NT2/D1 (cell line): ENCODE data around the gene RBM45.

ENCODE experiments used
- DNase-seq: peaks from one replicate; pipeline ENCODE4 v3.0.0-alpha.2; 2011; ENCODE audit warnings: low read depth, low spot score
- H3K27me3 ChIP-seq: 2 replicates; pipeline ENCODE4 v1.6.0; 2011; ENCODE audit warnings: mild to moderate bottlenecking; ENCODE audit not compliant: insufficient read length, insufficient read depth
- H3K36me3 ChIP-seq: 2 replicates; pipeline ENCODE4 v1.6.1; 2011; ENCODE audit warnings: mild to moderate bottlenecking, low read length, mixed read lengths; ENCODE audit not compliant: insufficient read depth, insufficient read length
- H3K4me1 ChIP-seq: 2 replicates; pipeline ENCODE4 v1.5.1; 2011; ENCODE audit not compliant: insufficient read depth, insufficient read length
- H3K4me3 ChIP-seq: 2 replicates; pipeline ENCODE4 v1.5.1; 2011; ENCODE audit warnings: low read depth; ENCODE audit not compliant: insufficient read length
- H3K9ac ChIP-seq: 2 replicates; pipeline ENCODE4 v1.6.0; 2011; ENCODE audit warnings: low read depth; ENCODE audit not compliant: insufficient read length
- H3K9me3 ChIP-seq: 2 replicates; pipeline ENCODE4 v1.5.1; 2011; ENCODE audit warnings: mild to moderate bottlenecking, low read length; ENCODE audit not compliant: insufficient read depth
- SUZ12 ChIP-seq: IDR thresholded peaks from 2 replicates; pipeline ENCODE4 v1.6.1; 2011; ENCODE audit not compliant: insufficient read length, insufficient read depth; ENCODE audit errors: extremely low read depth
- YY1 ChIP-seq: IDR thresholded peaks from 2 replicates; pipeline ENCODE4 v1.6.1; 2011; ENCODE audit not compliant: insufficient read length, insufficient read depth
- ZNF274 ChIP-seq: IDR thresholded peaks from 2 replicates; pipeline ENCODE4 v1.6.1; 2011; ENCODE audit warnings: mild to moderate bottlenecking, low read depth, low read length

The RBM45 gene

DNA sequence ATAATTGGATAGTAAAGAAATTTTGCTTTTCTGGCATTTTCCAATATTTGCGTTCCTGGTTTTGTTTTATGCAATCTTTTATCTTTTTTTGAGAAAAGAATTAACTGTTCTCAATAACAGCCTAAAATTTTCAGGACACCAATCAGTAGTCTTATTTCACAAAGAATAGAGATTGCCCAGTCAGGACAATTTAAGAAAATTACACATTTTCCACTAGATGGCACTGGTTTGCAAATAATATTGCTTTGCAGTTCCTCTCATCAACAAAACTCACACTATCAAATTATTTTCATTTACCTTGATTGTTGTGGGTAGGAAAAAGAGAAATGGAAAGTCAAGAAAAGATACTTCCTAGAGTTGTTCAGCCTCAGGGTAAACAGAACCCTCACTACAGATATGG is 2.4 kb upstream of the RBM45 start:
- H3K9ac ChIP-seq = no peak overlapping the region
- no peaks in the 10 kb centered on the region for H3K36me3 ChIP-seq
- DNase-seq = no peak
- H3K4me3 ChIP-seq = no peak overlapping the region
- no peaks in the 10 kb centered on the region for H3K9me3 ChIP-seq
- H3K4me1 ChIP-seq = no peaks in the 10 kb centered on the region
- TF ChIP-seq ZNF274 (no peak), YY1 (no peak), SUZ12 (no peak)
- no peaks in the 10 kb centered on the region for H3K27me3 ChIP-seq

DNA sequence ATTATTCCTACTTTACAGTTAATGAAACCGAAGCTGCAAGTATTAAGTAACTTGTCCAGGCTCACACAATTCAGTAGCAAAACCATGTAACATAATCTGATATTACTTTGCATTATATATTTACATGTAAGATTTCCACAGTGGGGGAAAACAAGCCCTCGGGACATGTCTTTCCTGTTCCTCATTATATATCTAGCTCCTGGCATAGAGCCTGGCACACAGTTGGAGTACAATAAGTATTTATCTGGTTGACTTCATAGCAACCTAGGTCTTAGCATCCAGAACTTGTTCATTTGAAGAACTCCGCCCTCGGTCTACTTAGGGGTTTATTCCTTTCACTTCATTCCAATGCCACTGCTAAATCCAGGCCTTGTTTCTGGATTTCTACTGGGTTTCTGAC is 1.6 kb upstream of the RBM45 start:
- Histone ChIP-seq H3K4me1 (no peaks in the 10 kb centered on the region), H3K27me3 (no peaks in the 10 kb centered on the region), H3K9ac (no peak overlapping the region), H3K9me3 (no peaks in the 10 kb centered on the region), H3K36me3 (no peaks in the 10 kb centered on the region), H3K4me3 (no peak overlapping the region)
- DNase-seq = no peak
- TF ChIP-seq YY1 (no peak), ZNF274 (no peak), SUZ12 (no peak)

DNA sequence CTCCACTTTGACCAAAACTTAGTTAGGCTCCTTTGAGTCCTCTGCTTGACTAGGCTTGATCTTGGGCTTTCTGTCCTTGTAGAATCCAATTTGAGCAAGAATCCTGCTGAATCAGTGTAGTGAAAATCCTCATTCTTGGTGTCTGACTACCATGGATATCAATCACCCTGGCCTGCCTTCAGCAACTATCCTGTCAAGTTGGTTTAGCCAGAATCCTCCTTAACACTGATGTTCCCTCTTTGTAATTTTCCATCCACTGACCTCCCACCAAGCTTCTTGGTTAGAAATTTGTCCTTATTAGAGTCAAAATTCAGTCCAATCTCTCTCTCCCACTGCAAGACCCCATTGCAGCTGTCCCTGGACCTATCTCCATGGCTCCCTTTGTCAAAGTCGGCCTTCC is 494 bp upstream of the RBM45 start:
- H3K9me3 ChIP-seq = no peaks in the 10 kb centered on the region
- no peaks in the 10 kb centered on the region for H3K27me3 ChIP-seq
- no peak overlapping the region for H3K4me3 ChIP-seq
- H3K9ac ChIP-seq = no peak overlapping the region
- no peak for DNase-seq
- no peak for TF ChIP-seq SUZ12
- no peak for TF ChIP-seq YY1
- TF ChIP-seq ZNF274 = no peak
- no peaks in the 10 kb centered on the region for H3K4me1 ChIP-seq
- peaks cover 7% of the 10 kb centered on the region for H3K36me3 ChIP-seq

DNA sequence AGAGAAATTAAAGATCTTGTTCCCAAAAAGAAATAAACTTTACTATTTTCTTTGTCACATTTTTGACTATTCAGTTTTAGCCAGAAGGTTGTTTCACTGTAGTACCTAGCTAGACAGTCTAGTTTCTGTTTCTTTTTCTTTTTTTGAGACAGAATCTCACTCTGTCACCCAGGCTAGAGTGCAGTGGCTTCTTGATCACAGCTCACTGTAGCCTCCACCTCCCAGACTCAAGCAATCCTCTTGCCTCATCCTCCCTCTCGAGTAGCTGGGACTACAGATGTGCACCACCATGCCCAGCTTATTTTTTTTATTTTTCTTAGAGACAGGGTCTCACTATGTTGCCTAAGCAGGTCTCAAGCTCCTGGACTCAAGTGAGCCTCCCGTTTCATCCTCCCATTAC is 2.2 kb downstream of the RBM45 start:
- no peak for DNase-seq
- Histone ChIP-seq H3K27me3 (no peaks in the 10 kb centered on the region), H3K36me3 (peaks cover 18% of the 10 kb centered on the region), H3K9me3 (no peaks in the 10 kb centered on the region), H3K4me3 (no peak overlapping the region), H3K4me1 (no peaks in the 10 kb centered on the region), H3K9ac (no peak overlapping the region)
- TF ChIP-seq YY1 = no peak
- no peak for TF ChIP-seq SUZ12
- no peak for TF ChIP-seq ZNF274

DNA sequence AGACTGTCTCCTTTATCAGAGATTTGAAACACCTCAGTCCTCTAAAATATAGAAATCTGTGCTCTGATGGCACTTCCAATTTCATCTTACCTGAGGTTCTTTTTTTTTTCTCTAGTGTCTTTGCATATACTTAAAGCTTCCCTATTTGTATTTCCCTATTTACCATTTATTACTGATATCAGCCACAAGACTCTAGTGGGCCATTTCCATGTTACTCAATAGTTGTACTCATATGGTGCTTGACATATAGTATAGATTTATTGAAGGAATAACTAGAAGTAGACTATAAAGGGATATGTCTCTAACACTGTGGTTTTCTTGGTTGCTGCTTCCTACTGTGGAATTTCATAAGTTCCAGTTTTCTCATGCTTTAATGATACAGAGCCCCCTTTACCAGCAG is 3.0 kb downstream of the RBM45 start:
- Histone ChIP-seq H3K4me3 (no peak overlapping the region), H3K27me3 (no peaks in the 10 kb centered on the region), H3K9me3 (no peaks in the 10 kb centered on the region), H3K36me3 (peaks cover 19% of the 10 kb centered on the region), H3K4me1 (no peaks in the 10 kb centered on the region), H3K9ac (no peak overlapping the region)
- DNase-seq = no peak
- TF ChIP-seq SUZ12 = no peak
- TF ChIP-seq YY1 = no peak
- no peak for TF ChIP-seq ZNF274

DNA sequence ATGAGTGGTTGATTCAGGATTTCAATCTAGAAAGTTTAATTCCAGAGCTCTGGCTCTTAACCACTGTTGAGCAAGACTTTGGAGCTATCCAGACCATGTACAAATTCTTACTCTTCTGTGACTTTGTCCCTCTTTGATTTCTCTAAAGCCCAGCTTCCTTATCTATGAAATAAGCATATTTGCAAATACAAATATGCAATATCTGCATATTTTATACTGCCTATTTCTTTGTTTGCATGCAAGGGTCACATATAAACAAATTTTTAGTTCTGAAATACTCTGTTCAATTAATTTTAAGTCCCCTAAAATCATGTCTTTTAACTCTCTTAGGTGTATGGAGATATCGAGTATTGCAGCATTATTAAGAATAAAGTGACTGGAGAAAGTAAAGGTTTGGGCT is 5.5 kb downstream of the RBM45 start:
- Histone ChIP-seq H3K9ac (no peak overlapping the region), H3K36me3 (peaks cover 36% of the 10 kb centered on the region), H3K27me3 (no peaks in the 10 kb centered on the region), H3K9me3 (no peaks in the 10 kb centered on the region), H3K4me1 (no peaks in the 10 kb centered on the region), H3K4me3 (no peak overlapping the region)
- TF ChIP-seq SUZ12 = no peak
- no peak for TF ChIP-seq YY1
- TF ChIP-seq ZNF274 = no peak
- no peak for DNase-seq

DNA sequence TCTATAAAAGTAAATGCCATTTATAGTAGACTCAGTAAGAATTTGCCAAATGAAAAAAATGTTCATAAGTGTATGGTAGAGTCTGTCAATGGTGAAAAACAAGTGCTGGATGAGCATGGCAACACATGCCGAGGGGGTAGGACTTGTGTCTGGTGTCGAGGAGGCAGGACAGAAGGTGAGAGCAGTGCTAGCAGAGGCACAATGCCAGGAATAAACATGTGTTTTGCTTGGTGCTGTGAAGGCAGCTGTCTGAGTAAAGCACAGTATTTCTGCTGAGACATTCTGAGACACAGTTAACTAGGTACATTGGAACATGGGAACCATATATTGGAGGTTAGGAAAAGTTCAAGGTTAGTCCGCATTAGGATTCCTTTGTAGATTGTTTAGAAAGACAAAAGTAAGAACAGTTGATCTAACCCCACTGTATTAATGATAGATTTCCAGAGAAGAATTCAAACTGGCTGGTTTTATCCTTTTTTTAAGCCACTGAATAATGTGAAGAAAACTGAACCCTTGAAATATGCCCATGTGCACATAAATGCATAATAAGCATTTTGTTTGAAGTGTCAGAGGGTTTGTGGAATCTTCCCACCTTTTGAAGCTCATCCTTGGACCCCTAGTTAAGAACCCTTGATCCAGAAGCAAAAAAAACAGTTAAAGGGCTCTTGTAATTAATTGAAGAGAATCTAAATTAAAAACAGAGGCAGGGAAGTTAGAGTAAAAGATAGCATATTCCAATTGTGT is 7.1 kb downstream of the RBM45 start:
- no peak for DNase-seq
- TF ChIP-seq YY1 = no peak
- no peak for TF ChIP-seq SUZ12
- TF ChIP-seq ZNF274 = no peak

More for the DNA sequence above, 7.1 kb downstream of the RBM45 start:
- Histone ChIP-seq H3K4me1 (no peaks in the 10 kb centered on the region), H3K9ac (no peak overlapping the region), H3K36me3 (peaks cover 42% of the 10 kb centered on the region), H3K4me3 (no peak overlapping the region), H3K27me3 (no peaks in the 10 kb centered on the region), H3K9me3 (no peaks in the 10 kb centered on the region)
